ENCODE data around the gene SGO2. TPM values are rescaled to one million over a fixed set of nuclear protein-coding genes. Genes with fewer than 3 reads are reported as not detected.

Gene SGO2
- total and polyA plus RNA-seq, 2 of the 13 experiments (the other 11 are each of a cell fraction or from before 2014, with no cell fraction given): 5.1 to 16.2 TPM

DNA sequence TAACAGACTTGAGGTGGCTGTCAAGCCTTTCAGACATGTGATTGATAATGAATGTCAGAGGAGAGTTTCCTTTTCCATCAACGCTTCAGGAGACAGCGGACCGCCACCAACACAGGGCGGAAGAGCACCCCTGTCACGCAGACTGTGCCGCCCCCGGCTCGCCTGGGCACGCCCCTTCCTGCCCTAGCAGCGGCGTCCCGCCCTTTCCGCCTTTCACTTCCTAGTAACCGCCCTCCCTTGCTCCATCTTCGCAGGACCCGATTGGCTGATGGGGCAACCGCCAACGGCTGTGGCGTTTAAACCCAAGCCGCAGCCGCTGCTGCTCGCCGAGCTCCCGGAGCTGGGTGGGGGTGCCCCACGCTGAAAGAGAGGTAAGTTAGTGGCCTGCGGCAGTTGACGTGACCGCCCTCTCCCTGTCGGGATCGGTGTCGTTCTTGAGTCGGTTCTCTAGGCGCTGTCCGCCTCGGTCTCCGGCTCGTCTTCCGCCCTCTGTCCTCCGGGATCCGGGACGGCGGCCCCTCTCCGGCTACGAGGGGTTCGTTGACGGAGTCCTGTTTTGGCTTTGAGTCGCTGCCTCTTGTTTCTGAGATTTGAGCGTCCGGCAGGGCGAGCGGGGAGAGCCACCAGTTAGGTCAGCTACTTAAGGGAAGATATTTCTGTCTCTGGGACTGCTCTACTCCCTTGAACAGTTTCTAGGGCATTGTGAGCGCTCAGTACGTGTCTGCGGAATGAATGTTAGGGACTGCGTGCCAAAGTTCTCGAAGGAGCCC lies at the start of gene SGO2 (continued):
- 0 out of 2 replicates have a peak, but pooled peaks have one; percentile 65 for TF ChIP-seq ZNF619 (CRISPR knock-in tag; IDR thresholded peaks at IDR 0.05)
- peak; percentile 91; the same call in 1 of the 2 replicates for TF ChIP-seq ZNF337 (CRISPR knock-in tag; IDR thresholded peaks at IDR 0.05; ENCODE audit: borderline replicate concordance, low read depth)
- TF ChIP-seq SALL2 (CRISPR knock-in tag; IDR thresholded peaks at IDR 0.05): peak; percentile 78; the same call in 1 of the 2 replicates
- no peak for TF ChIP-seq PAWR (CRISPR knock-in tag; IDR thresholded peaks at IDR 0.05; ENCODE audit: borderline replicate concordance)
- TF ChIP-seq TIGD3 (CRISPR knock-in tag; IDR thresholded peaks at IDR 0.05; ENCODE audit: borderline replicate concordance): 0 out of 2 replicates have a peak, but pooled peaks have one; percentile 68
- TF ChIP-seq ZNF496 (CRISPR knock-in tag; IDR thresholded peaks at IDR 0.05; ENCODE audit: insufficient replicate concordance): no peak
- TF ChIP-seq ZNF468 (CRISPR knock-in tag; IDR thresholded peaks at IDR 0.05): peak; percentile 80; the same call in 1 of the 2 replicates
- TF ChIP-seq ZNF513 (CRISPR knock-in tag; conservative IDR thresholded peaks at IDR 0.05): no peak
- TF ChIP-seq ZNF556 (CRISPR knock-in tag; IDR thresholded peaks at IDR 0.05; ENCODE audit: borderline replicate concordance): peak; percentile 92; the same call in 1 of the 2 replicates

Measured in HepG2 (cell line).